GM12878 (cell line): ENCODE results near the gene CSHL1. TPM values are rescaled to one million over a fixed set of nuclear protein-coding genes. Genes with fewer than 3 reads are reported as not detected.

Experiments used
- ATAC-seq: fragments of 200-7000 bp; cut with Tn5 transposase; 3 replicates; pipeline ENCODE4 v1.9.1; 2020; ENCODE audit warnings: mild to moderate bottlenecking, moderate library complexity
- BruUV-seq: library from RNA; stranded (reverse); fragments of 400-500 nt; replicated peaks from 2 replicates; lab custom pipeline; 2021; lab: Mats Ljungman, UMichigan
- CTCF ChIA-PET: fragments of 300-600 bp; sonication (Branson Sonifier 250); formaldehyde crosslinking; extraction: SDS; loops from one replicate; lab custom pipeline; 2021; ENCODE audit warnings: inconsistent platforms; lab: Yijun Ruan, JAX
- POLR2A ChIA-PET: fragments of 350-600 bp; formaldehyde crosslinking; extraction: SDS; loops from one replicate; lab custom pipeline; 2021; ENCODE audit warnings: inconsistent platforms; lab: Charles Lee
- RAD21 ChIA-PET: fragments of 300-600 bp; sonication (Branson Sonifier 250); formaldehyde crosslinking; loops from one replicate; lab custom pipeline; 2023; ENCODE audit warnings: antibody characterized with exemption; ENCODE audit not compliant: unreplicated experiment; lab: Charles Lee
- SMC1A ChIA-PET: fragments of 300-600 bp; sonication (Branson Sonifier 250); formaldehyde crosslinking; loops from one replicate; lab custom pipeline; 2023; ENCODE audit not compliant: unreplicated experiment, uncharacterized antibody; lab: Charles Lee
- DNase-seq: peaks from one replicate; pipeline ENCODE4 v3.0.0-alpha.2; 2011; ENCODE audit warnings: low read depth, low spot score
- FAIRE-seq: peaks from 3 replicates; lab custom pipeline; 2011; peaks lifted over from hg19 to GRCh38; lab: Jason Lieb, UNC
- H2AFZ ChIP-seq: 2 replicates; pipeline ENCODE4 v1.6.0; 2011; ENCODE audit warnings: low read depth, low read length, control low read depth; ENCODE audit not compliant: control insufficient read depth
- H3K27ac ChIP-seq: 2 replicates; pipeline ENCODE4 v1.5.1; 2011; ENCODE audit warnings: control low read depth; ENCODE audit not compliant: control insufficient read depth, insufficient read depth
- H3K27me3 ChIP-seq, 2 experiments: replicated peaks in 1 of 2; 2 replicates each; pipeline versions ENCODE4 v1.6.0 to v1.6.1; 2011; ENCODE audit warnings: low read length in 1 of 2; ENCODE audit not compliant: control insufficient read depth in 2 of 2, insufficient read depth in 2 of 2
- H3K36me3 ChIP-seq, 2 experiments: 2 replicates each; pipeline ENCODE4 v1.5.1; 2011; ENCODE audit warnings: low read length in 1 of 2; ENCODE audit not compliant: control insufficient read depth in 2 of 2, insufficient read depth in 2 of 2
- H3K4me1 ChIP-seq: 2 replicates; pipeline ENCODE4 v1.6.1; 2011; ENCODE audit warnings: mild to moderate bottlenecking, low read length, moderate library complexity, mixed read lengths; ENCODE audit not compliant: control insufficient read depth, insufficient read depth
- H3K4me2 ChIP-seq: 2 replicates; pipeline ENCODE4 v1.6.0; 2011; ENCODE audit warnings: control low read depth; ENCODE audit not compliant: control insufficient read depth, insufficient read depth
- H3K4me3 ChIP-seq: fragments of 200-600 bp; sonication (generic); 2 replicates; pipeline ENCODE4 v1.5.1; 2016
- H3K79me2 ChIP-seq: 2 replicates; pipeline ENCODE4 v1.6.0; 2011; ENCODE audit warnings: low read length; ENCODE audit not compliant: control insufficient read depth, insufficient read depth
- H3K9ac ChIP-seq: 2 replicates; pipeline ENCODE4 v1.8.0; 2011; ENCODE audit warnings: low read length, control low read depth, mixed read lengths; ENCODE audit not compliant: control insufficient read depth, insufficient read depth
- H3K9me3 ChIP-seq: replicated peaks from 3 replicates; pipeline ENCODE4 v1.5.1; 2011; ENCODE audit warnings: mild to moderate bottlenecking, low read length; ENCODE audit not compliant: control insufficient read depth, insufficient read depth
- H4K20me1 ChIP-seq: 2 replicates; pipeline ENCODE4 v1.6.0; 2011; ENCODE audit not compliant: control insufficient read depth, insufficient read depth
- BHLHE40 ChIP-seq, 2 experiments: fragments of 450-650 bp in 1 of 2; IDR thresholded peaks; 2 replicates each; pipeline ENCODE4 v1.6.1; 2011 to 2017; ENCODE audit warnings: low read depth in 2 of 2, borderline replicate concordance in 1 of 2, improper control_type of control experiment in 1 of 2, low read length in 1 of 2, mild to moderate bottlenecking in 1 of 2
- CHD1 ChIP-seq: IDR thresholded peaks from 2 replicates; pipeline ENCODE4 v1.6.1; 2012; ENCODE audit warnings: low read depth, low read length, improper control_type of control experiment
- EZH2 ChIP-seq: IDR thresholded peaks from 2 replicates; pipeline ENCODE4 v1.6.1; 2012; ENCODE audit warnings: low read depth, mild to moderate bottlenecking, control low read depth, inconsistent platforms, low read length, borderline replicate concordance; ENCODE audit not compliant: control insufficient read depth
- FOS ChIP-seq: IDR thresholded peaks from 3 replicates; pipeline ENCODE4 v1.6.1; 2011; ENCODE audit warnings: borderline replicate concordance; ENCODE audit not compliant: insufficient read length; ENCODE audit errors: extremely low read depth
- KDM1A ChIP-seq: fragments of 200-600 bp; sonication (generic); IDR thresholded peaks from 2 replicates; pipeline ENCODE4 v1.6.1; 2016; ENCODE audit warnings: borderline replicate concordance
- MXI1 ChIP-seq: fragments of 150-350 bp; IDR thresholded peaks from 2 replicates; pipeline ENCODE4 v1.6.1; 2011; ENCODE audit warnings: low read depth, mild to moderate bottlenecking, inconsistent platforms, low read length, improper control_type of control experiment
- MYB ChIP-seq: fragments of 150-350 bp; IDR thresholded peaks from 2 replicates; pipeline ENCODE4 v1.6.1; 2014; ENCODE audit warnings: mild to moderate bottlenecking, low read depth, low read length, borderline replicate concordance
- POLR2AphosphoS5 ChIP-seq: IDR thresholded peaks from 2 replicates; pipeline ENCODE4 v1.6.1; 2011; ENCODE audit warnings: mild to moderate bottlenecking, low read length, inconsistent platforms
- SMAD1 ChIP-seq: fragments of 450-650 bp; IDR thresholded peaks from 2 replicates; pipeline ENCODE4 v1.6.1; 2018; ENCODE audit warnings: mild to moderate bottlenecking, low read depth; ENCODE audit not compliant: partially characterized antibody
- YY1 ChIP-seq: IDR thresholded peaks from 2 replicates; pipeline ENCODE4 v1.6.1; 2011; ENCODE audit warnings: low read depth, mild to moderate bottlenecking, low read length
- ZBED1 ChIP-seq: IDR thresholded peaks from 2 replicates; pipeline ENCODE4 v1.6.1; 2016; ENCODE audit warnings: borderline replicate concordance
- ZZZ3 ChIP-seq: IDR thresholded peaks from 2 replicates; pipeline ENCODE4 v1.6.1; 2011; ENCODE audit warnings: low read depth; ENCODE audit not compliant: control insufficient read depth, insufficient read length
- WGBS: methylation state at CpG from one replicate; pipeline ENCODE4 v1.1.6; 2016; ENCODE audit warnings: low lambda C conversion rate; ENCODE audit not compliant: insufficient replicate concordance, insufficient coverage; ENCODE audit errors: missing lambda C conversion rate; 5-methylcytosine and 5-hydroxymethylcytosine counted together
- in situ Hi-C: fragments of 300-500 bp; cut with MboI; formaldehyde crosslinking; loops from 9 replicates; pipeline ENCODE4 v1.14.3; 2018; ENCODE audit warnings: mixed read lengths
- intact Hi-C: fragments of 100-400 bp; cut with micrococcal nuclease; formaldehyde crosslinking; loops from one replicate; pipeline ENCODE4 v1.14.2; 2022; ENCODE audit not compliant: unreplicated experiment
- polyA plus RNA-seq, 11 experiments: library from polyadenylated mRNA; depleted of rRNA in 4 of 11; unstranded in 6 of 11; stranded (reverse) in 5 of 11; fragments of >200 nt; fragmentation: Nextera tagmentation in 4 of 11; fragmentation: Illumina TruSeq in 1 of 11; extraction: Ambion mirVana in 4 of 11; extraction: Trizol in 1 of 11; gene quantifications; 1 replicate in 1 of 11; 2 replicates in 10 of 11; pipeline versions ENCODE4 v1.2.1 to v1.2.3, GENCODE V29; 2011 to 2016; ENCODE audit warnings: inconsistent platforms in 2 of 11, missing spikeins in 2 of 11, low read depth in 1 of 11
- total RNA-seq, 4 experiments: library from RNA; depleted of rRNA in 3 of 4; stranded (reverse); fragments of >200 nt in 3 of 4; fragmentation: Illumina TruSeq in 1 of 4; extraction: Trizol in 1 of 4; gene quantifications; 2 replicates each; pipeline versions ENCODE4 v1.2.1 to v1.2.3, GENCODE V29; 2013 to 2021
- TF ChIP-seq, protein P1 (sequence below): fragments of 450-650 bp; IDR thresholded peaks from 2 replicates; pipeline ENCODE4 v1.6.1; 2017; ENCODE audit warnings: mild to moderate bottlenecking, moderate library complexity
- TF ChIP-seq, protein P2 (sequence below): IDR thresholded peaks from 2 replicates; pipeline ENCODE4 v1.6.1; 2012; ENCODE audit warnings: low read depth, low read length, improper control_type of control experiment
- TF ChIP-seq, protein P3 (sequence below): fragments of 450-650 bp; conservative IDR thresholded peaks from 2 replicates; pipeline ENCODE4 v1.6.1; 2017; ENCODE audit warnings: mild to moderate bottlenecking, moderate library complexity
- TF ChIP-seq, protein P4 (sequence below): IDR thresholded peaks from 2 replicates; pipeline ENCODE4 v1.6.1; 2012; ENCODE audit warnings: low read length, inconsistent platforms

The CSHL1 gene
- total and polyA plus RNA-seq, 10 of the 15 experiments (the other 5 are each of a cell fraction or from before 2014, with no cell fraction given), result not detected

DNA sequence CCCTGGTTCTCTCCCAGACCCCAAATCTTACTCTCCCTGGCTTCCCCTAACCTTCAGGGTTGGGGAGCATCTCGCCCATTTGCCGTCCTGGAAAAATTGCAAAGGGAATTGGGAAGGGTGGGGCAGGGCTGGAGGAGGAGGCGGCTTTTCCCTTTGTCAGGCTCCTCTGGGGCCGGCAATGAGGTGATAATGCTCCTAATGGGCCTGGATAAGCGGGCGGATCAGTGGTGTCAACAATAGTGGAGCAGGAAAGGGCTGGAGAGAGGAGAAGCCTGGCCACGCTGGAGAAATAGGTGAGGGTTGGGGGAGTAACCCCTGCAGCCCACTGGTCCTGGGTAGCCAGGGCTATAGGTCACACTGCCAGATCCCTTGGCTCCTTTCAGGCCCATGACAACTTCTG lies 49.4 kb upstream of the CSHL1 start:
- Histone ChIP-seq H3K4me1 (no peaks in the 10 kb centered on the region), H3K79me2 (no peaks in the 10 kb centered on the region), H4K20me1 (no peaks in the 10 kb centered on the region), H3K9me3 (no peaks in the 10 kb centered on the region), H3K4me3 (no peak overlapping the region), H3K27me3 (no peaks in the 10 kb centered on the region), H2AFZ (no peak overlapping the region), H3K4me2 (no peak overlapping the region), H3K9ac (no peak overlapping the region), H3K27ac (no peak overlapping the region), H3K36me3 (no peaks in the 10 kb centered on the region)
- ATAC-seq (no peak), FAIRE-seq (no peak), DNase-seq (no peak)
- intact Hi-C loops, result no loop called here
- SMC1A ChIA-PET, result no interaction called here
- RAD21 ChIA-PET, result interaction anchor here (0.5 kb wide), 1 partner anchor 13 kb away, joined by 3 read pairs; no protein-coding TSS in a partner anchor
- BruUV-seq, result no TSS peak
- in situ Hi-C loops, result no loop called here
- WGBS, result 61% methylated on average over 7 of the region's 7 CpGs
- CTCF ChIA-PET, result interaction anchor here (1.0 to 2.2 kb wide), 2 partner anchors 10 to 14 kb away, joined by 3 to 6 read pairs; no protein-coding TSS in a partner anchor
- POLR2A ChIA-PET, result no interaction called here
- no peak for TF ChIP-seq SMAD1
- no peak for TF ChIP-seq KDM1A
- TF ChIP-seq CHD1, result no peak
- TF ChIP-seq, protein P1, sequence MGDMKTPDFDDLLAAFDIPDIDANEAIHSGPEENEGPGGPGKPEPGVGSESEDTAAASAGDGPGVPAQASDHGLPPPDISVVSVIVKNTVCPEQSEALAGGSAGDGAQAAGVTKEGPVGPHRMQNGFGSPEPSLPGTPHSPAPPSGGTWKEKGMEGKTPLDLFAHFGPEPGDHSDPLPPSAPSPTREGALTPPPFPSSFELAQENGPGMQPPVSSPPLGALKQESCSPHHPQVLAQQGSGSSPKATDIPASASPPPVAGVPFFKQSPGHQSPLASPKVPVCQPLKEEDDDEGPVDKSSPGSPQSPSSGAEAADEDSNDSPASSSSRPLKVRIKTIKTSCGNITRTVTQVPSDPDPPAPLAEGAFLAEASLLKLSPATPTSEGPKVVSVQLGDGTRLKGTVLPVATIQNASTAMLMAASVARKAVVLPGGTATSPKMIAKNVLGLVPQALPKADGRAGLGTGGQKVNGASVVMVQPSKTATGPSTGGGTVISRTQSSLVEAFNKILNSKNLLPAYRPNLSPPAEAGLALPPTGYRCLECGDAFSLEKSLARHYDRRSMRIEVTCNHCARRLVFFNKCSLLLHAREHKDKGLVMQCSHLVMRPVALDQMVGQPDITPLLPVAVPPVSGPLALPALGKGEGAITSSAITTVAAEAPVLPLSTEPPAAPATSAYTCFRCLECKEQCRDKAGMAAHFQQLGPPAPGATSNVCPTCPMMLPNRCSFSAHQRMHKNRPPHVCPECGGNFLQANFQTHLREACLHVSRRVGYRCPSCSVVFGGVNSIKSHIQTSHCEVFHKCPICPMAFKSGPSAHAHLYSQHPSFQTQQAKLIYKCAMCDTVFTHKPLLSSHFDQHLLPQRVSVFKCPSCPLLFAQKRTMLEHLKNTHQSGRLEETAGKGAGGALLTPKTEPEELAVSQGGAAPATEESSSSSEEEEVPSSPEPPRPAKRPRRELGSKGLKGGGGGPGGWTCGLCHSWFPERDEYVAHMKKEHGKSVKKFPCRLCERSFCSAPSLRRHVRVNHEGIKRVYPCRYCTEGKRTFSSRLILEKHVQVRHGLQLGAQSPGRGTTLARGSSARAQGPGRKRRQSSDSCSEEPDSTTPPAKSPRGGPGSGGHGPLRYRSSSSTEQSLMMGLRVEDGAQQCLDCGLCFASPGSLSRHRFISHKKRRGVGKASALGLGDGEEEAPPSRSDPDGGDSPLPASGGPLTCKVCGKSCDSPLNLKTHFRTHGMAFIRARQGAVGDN, result no peak
- no peak for TF ChIP-seq ZZZ3
- TF ChIP-seq MYB, result no peak
- TF ChIP-seq POLR2AphosphoS5, result no peak
- no peak for TF ChIP-seq BHLHE40 (IDR thresholded peaks at IDR 0.05; ENCODE audit: borderline replicate concordance in 1 of 2, low read depth in 2 of 2, low read length in 1 of 2)
- TF ChIP-seq YY1, result no peak
- TF ChIP-seq ZBED1, result no peak
- TF ChIP-seq, protein P2, sequence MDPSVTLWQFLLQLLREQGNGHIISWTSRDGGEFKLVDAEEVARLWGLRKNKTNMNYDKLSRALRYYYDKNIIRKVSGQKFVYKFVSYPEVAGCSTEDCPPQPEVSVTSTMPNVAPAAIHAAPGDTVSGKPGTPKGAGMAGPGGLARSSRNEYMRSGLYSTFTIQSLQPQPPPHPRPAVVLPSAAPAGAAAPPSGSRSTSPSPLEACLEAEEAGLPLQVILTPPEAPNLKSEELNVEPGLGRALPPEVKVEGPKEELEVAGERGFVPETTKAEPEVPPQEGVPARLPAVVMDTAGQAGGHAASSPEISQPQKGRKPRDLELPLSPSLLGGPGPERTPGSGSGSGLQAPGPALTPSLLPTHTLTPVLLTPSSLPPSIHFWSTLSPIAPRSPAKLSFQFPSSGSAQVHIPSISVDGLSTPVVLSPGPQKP, result no peak
- TF ChIP-seq MXI1, result no peak
- TF ChIP-seq, protein P3, sequence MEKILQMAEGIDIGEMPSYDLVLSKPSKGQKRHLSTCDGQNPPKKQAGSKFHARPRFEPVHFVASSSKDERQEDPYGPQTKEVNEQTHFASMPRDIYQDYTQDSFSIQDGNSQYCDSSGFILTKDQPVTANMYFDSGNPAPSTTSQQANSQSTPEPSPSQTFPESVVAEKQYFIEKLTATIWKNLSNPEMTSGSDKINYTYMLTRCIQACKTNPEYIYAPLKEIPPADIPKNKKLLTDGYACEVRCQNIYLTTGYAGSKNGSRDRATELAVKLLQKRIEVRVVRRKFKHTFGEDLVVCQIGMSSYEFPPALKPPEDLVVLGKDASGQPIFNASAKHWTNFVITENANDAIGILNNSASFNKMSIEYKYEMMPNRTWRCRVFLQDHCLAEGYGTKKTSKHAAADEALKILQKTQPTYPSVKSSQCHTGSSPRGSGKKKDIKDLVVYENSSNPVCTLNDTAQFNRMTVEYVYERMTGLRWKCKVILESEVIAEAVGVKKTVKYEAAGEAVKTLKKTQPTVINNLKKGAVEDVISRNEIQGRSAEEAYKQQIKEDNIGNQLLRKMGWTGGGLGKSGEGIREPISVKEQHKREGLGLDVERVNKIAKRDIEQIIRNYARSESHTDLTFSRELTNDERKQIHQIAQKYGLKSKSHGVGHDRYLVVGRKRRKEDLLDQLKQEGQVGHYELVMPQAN, result no peak
- TF ChIP-seq EZH2, result no peak
- TF ChIP-seq, protein P4, sequence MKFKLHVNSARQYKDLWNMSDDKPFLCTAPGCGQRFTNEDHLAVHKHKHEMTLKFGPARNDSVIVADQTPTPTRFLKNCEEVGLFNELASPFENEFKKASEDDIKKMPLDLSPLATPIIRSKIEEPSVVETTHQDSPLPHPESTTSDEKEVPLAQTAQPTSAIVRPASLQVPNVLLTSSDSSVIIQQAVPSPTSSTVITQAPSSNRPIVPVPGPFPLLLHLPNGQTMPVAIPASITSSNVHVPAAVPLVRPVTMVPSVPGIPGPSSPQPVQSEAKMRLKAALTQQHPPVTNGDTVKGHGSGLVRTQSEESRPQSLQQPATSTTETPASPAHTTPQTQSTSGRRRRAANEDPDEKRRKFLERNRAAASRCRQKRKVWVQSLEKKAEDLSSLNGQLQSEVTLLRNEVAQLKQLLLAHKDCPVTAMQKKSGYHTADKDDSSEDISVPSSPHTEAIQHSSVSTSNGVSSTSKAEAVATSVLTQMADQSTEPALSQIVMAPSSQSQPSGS, result no peak
- TF ChIP-seq FOS, result no peak
